Inflammatory macrophage treated with lipopolysaccharide for 1 hour (primary cell): ENCODE measurements around the gene UBE2QL1.
"Not testable (repeated sequence)": the region's sequence is repeated elsewhere in the genome, so short reads cannot be mapped to it uniquely, and the experiment has no call there.

Source experiments
- DNase-seq, 2 donors: peaks; one replicate each; pipeline ENCODE4 v3.0.0-alpha.2; 2020 to 2022

The UBE2QL1 gene

GRCh38 chr5:6501701-6502100, 53.0 kb downstream of the UBE2QL1 start:
- no peak for DNase-seq

DNA sequence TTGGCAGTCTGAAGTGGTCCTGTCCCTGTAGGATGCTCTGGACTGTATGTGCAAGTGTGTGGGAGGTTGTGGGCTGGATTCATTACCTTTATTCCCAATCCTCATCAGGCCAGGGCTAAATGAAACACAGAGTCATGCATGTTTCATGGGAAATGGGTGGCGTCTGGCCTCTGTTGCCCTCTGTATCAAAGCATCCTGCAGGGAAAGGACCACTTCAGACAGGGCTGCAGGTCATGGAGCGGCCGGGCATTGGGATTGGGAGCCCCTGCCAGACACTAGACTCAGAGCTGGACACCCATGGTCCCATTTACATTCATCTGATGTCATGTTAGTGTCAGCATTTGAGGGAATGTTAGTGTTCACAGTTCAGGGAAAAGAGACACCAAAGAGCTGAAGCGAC, 53.8 kb downstream of the UBE2QL1 start:
- DNase-seq = no peak

GRCh38 chr5:6503342-6503741, 54.7 kb downstream of the UBE2QL1 start:
- DNase-seq = no peak

DNA sequence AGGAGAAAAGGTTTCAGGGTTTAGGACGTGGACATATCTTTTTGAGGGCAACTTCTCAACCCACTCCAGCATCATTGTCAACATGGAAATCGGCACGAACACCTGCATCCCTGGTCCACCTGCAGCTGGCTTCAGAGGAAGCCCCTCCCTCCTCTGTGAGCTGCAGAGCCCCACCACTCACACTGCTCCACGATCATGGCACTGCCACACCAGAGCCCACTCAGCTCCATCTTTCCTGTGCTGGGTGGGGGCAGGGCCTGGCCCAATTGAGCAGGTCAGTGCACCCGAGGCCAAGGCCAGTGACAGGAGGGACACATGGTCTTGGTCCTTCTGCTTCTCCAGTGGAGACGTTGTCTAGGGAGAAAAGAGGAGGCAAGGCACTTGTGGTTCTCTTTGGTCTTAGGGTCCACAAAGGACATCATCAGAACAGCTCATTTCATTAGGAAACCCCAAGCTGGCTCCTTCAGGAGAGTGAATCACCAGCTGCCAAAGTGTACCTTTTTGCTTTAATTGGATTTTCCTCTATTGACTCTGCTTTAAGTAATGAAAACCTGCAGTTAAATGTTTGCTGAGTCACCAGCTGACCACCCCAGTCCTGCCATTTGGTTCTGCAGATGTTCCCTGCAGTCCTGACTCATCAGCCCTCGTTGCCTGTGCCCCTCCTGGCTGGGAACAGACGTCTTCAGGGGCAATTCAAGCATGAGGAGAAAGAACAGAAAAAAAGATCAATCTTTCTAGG, 56.2 kb downstream of the UBE2QL1 start:
- no peak for DNase-seq

- no peak for DNase-seq
Measured at GRCh38 chr5:6505416-6505755, 56.7 kb downstream of the UBE2QL1 start.

GRCh38 chr5:6505783-6506557, 57.3 kb downstream of the UBE2QL1 start:
- DNase-seq = no peak

DNA sequence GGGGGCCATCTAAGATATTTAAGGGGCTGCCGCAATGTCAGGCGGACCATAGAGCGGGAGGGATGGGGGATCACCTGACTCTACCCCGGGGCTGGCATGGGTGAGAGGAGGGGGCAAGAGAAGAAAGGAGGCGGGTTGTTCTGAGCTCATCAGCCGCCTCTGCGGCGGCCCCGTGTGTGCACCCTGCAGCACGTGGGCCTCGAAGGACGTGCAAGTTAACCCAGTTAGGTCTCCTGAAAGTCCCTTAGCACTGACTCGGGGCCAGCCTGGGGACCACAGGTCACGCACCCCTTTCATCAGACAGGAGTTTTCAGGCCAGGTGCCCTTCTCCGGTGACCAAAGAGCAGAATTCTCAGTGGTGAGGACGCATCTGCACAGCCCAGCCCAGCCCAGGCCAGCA, 58.0 kb downstream of the UBE2QL1 start:
- DNase-seq = no peak

DNA sequence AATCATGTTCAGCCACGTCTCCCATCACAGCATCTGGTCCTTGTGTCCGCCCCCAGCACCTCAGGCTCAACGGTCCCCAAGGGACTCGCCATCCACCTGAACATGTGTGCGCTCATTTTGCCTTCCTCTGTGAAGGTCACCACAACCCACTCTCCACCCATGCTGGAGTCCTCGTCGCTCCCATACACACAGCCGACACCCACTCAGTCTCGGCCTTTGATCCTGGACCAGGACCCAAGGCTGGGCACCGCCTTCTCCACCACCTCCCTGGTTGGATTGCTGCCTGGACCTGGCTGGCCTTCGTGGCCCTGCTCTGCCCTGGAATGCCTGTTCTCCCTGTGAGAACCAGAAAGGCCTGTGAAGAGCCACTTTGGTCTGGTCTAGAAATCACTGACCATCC, 60.3 kb downstream of the UBE2QL1 start:
- DNase-seq = no peak

- DNase-seq = no peak
Measured at GRCh38 chr5:6510132-6510531, 61.5 kb downstream of the UBE2QL1 start.

DNA sequence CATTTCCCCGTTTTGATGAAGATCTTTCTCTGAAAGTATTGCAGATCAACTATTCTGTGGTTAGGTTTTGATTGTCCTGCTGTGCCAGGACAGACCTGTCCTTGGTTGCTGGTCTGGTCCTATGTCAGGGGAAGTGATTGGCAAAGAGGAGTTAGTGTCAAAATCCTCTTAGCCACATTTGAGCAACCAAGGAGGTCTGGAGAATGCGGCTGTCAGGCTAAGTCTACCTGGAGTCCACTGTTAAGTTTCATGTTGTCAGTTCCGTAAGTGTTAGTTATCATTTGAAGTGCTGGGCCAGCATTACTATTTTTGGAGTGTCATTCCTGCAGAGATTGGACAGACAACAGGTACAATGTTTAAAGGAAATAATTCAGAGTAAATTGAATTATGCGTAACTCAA, 62.3 kb downstream of the UBE2QL1 start:
- DNase-seq = no peak

- not testable (repeated sequence) for DNase-seq
Measured at GRCh38 chr5:6515812-6516211, 67.2 kb downstream of the UBE2QL1 start.

- DNase-seq = no peak
Measured at GRCh38 chr5:6516823-6517222, 68.2 kb downstream of the UBE2QL1 start.

DNA sequence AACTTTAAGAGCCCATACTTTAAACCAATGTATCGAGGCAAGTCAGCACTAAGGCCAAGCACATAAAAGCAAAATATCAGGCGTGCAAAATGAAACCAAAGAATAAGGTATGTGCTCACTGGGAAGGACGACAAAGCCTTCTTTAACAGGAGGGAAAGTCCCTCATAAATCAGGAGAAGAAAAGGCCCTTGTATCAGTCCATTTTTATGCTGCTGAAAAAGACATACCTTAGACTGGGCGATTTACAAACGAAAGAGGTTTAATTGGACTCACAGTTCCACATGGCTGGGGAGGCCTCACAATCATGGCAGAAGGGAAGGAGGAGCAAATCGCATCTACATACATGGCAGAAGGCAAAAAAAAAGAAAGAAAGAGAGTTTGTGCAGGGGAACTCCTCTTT, 68.9 kb downstream of the UBE2QL1 start:
- DNase-seq = no peak

DNA sequence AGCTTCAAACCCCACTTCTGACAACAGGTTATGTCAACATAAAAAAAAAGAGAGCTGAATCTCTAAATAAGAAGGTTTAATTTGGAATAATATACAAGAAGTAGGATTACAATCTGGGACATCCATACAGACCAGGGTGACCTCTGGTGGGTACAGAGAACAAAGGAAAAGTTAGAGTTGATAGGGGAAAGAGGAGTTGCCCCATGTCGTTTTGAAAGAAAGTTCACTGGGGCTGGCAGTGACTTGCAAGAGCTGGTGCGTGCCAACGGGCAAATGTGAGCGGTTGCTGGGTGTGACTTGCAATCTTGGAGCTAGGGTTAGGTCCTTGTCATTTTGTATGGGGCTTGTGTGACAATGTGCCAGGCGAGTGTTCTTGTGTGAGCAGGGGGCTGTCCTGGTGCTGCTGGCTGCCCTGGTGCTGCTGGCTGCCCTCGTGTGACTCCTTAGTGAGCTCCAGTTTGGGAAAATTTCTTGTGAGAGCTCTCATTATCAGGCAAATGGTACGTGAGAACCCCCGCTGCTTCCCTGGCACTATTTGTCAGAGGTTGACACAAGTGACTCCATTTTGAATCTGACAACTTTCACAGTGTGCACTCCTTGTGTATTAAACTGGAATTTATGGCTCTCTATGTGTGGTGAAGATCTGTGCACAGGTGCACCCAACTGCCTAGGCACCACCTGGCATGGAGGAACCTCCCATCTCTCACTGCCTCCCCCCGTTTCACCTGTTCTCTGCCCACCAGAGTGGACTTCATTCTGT, 69.8 kb downstream of the UBE2QL1 start:
- DNase-seq = no peak

GRCh38 chr5:6520201-6520600, 71.5 kb downstream of the UBE2QL1 start:
- DNase-seq = no peak

GRCh38 chr5:6522331-6522730, 73.7 kb downstream of the UBE2QL1 start:
- no peak for DNase-seq

GRCh38 chr5:6522923-6523322, 74.3 kb downstream of the UBE2QL1 start:
- no peak for DNase-seq

DNA sequence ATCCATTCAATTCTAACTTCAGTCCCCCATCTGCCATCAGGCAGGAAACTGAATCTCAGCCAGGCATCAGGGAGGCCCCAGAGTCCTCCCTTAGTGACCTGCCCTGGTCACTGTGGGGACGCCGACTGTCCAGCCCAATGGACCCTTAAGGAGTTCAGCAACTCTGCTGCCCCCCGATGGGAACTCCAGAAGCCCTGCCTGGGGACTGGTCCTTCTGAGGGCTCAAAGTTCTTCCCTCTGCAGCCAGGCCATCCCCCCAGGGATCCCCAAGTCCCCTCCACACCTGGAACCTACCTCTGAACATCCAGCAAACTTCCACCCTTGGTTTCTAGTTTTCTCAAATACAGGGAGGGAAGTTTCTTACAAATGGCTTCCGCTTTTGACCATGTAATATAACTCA, 76.8 kb downstream of the UBE2QL1 start:
- no peak for DNase-seq

DNA sequence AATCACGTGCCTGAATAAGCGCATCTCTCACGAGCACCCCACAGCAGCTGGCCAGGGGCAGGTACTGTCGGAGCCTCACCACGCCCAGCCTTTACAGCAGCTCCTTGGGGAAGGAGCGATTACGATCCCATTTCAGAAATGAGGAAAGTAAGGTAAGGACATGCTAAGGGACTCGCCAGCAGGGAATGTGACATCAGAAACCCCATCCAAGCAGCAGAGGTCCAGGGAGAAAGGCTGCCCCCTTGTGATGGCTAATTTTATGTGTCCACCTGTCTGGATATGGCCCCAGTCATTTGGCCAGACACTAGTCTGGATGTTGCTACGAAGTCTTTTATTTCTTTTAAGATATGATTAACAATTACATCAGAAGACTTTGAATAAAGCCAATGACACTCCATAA, 77.3 kb downstream of the UBE2QL1 start:
- peak in 1 of 2 donors; percentile 1 for DNase-seq

- no peak for DNase-seq
Measured at GRCh38 chr5:6527749-6528455, 79.2 kb downstream of the UBE2QL1 start.

DNA sequence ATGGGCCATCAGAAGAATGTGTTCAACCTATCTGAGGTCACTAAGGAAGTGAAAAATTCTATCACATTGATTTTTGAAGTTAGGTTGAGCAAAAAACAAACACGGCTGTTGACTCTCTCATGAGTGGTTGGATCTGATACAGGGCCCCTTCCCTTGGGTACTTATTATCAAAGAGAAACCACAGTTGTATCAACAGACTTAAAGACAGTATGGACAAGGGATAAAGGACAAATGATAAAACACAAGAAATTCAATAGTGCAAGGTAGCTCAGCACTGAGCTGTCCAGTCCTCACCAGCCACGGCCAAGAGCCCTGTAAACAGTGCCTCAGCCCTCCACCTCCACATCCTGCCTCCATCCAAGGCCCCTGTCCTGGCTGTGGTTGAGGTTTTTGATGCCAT, 86.9 kb downstream of the UBE2QL1 start:
- no peak for DNase-seq

DNA sequence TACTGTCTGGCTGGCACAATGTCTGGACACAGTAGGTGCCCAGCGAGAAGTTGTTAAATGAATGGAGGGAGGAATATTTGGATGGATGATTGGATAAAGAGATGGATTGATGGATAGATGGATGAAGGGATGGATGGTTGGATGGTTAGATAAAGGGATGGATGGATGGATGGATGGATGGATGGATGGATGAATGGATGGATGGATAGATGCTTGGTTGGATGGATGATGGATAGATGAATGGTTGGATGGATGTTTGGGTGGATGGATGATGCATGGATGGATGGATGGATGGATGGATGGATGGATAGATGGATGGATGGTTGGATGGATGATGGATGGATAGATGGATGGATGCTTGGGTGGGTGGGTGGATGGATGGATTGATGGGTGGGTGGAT, 90.4 kb downstream of the UBE2QL1 start:
- DNase-seq = no peak

- no peak for DNase-seq
Measured at GRCh38 chr5:6540111-6540827, 91.6 kb downstream of the UBE2QL1 start.
